ENCODE measurements around the gene ZFR.

DNA sequence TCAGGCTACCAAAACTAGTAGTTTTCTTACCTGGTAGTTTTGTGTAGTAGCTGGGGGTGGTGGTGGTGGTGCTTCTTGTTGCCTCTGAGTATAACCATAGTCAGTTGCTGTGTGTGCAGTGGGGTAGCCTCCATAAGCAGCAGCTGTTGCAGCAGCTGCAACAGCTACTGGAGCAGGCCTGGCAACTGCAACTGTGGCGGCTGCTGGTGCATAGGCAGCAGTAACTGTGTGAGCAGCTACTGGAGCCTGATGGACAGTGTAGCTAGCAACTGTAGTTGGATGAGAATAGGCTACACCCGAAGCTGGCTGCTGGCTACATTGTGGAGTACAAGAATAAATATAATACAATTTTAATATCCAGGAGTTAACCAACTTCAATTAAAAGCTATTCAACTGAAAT is 24.7 kb downstream of the ZFR start:
- TF ChIP-seq POLR2AphosphoS5 (IDR thresholded peaks at IDR 0.05): no peak
- no peak for TF ChIP-seq POLR2A (IDR thresholded peaks at IDR 0.05)
- TF ChIP-seq, protein P1, sequence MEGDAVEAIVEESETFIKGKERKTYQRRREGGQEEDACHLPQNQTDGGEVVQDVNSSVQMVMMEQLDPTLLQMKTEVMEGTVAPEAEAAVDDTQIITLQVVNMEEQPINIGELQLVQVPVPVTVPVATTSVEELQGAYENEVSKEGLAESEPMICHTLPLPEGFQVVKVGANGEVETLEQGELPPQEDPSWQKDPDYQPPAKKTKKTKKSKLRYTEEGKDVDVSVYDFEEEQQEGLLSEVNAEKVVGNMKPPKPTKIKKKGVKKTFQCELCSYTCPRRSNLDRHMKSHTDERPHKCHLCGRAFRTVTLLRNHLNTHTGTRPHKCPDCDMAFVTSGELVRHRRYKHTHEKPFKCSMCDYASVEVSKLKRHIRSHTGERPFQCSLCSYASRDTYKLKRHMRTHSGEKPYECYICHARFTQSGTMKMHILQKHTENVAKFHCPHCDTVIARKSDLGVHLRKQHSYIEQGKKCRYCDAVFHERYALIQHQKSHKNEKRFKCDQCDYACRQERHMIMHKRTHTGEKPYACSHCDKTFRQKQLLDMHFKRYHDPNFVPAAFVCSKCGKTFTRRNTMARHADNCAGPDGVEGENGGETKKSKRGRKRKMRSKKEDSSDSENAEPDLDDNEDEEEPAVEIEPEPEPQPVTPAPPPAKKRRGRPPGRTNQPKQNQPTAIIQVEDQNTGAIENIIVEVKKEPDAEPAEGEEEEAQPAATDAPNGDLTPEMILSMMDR (IDR thresholded peaks at IDR 0.05): no peak
- no peak for TF ChIP-seq EP300 (IDR thresholded peaks at IDR 0.05)
